ENCODE measurements around the gene AHSG.

GRCh38 chr3:186670155-186670554 lies 57.3 kb downstream of the AHSG start:
- TF ChIP-seq CTCF (IDR thresholded peaks at IDR 0.05; ENCODE audit: low read depth, low read length) (no peak), POLR2A (IDR thresholded peaks at IDR 0.05; ENCODE audit: extremely low read depth, insufficient read length) (no peak), MYC (IDR thresholded peaks at IDR 0.05; ENCODE audit: low read depth, low read length) (no peak)

All from NB4 (cell line).